Activated CD8-positive, alpha-beta memory T cell treated with anti-CD3 and anti-CD28 coated beads for 48 hours (primary cell): ENCODE measurements around the gene RNF157.
"Not testable (repeated sequence)": the region's sequence is repeated elsewhere in the genome, so short reads cannot be mapped to it uniquely, and the experiment has no call there.

ENCODE experiments used
- DNase-seq, 3 experiments: peaks; one replicate each; pipeline ENCODE4 v3.0.0-alpha.2; 2020; ENCODE audit warnings: low read depth in 2 of 3, low spot score in 2 of 3

RNF157 gene

GRCh38 chr17:76191896-76192295, 48.4 kb downstream of the RNF157 start:
- no peak for DNase-seq

- no peak for DNase-seq
These were observed 50.6 kb downstream of the RNF157 start for GRCh38 chr17:76189741-76190140.

GRCh38 chr17:76189247-76189646, 51.0 kb downstream of the RNF157 start:
- DNase-seq: no peak

GRCh38 chr17:76188213-76189016, 51.9 kb downstream of the RNF157 start:
- DNase-seq: no peak

- DNase-seq: not testable (repeated sequence)
These were observed 53.5 kb downstream of the RNF157 start for GRCh38 chr17:76186774-76187173.

- no peak for DNase-seq
These were observed 56.0 kb downstream of the RNF157 start for GRCh38 chr17:76184290-76184689.

GRCh38 chr17:76182016-76182764, 58.1 kb downstream of the RNF157 start:
- DNase-seq: peak; percentile 80 to 97 (median 93)

- DNase-seq: no peak
These were observed 60.5 kb downstream of the RNF157 start for GRCh38 chr17:76179496-76180467.

- no peak for DNase-seq
These were observed 62.2 kb downstream of the RNF157 start for GRCh38 chr17:76178124-76178523.

- no peak for DNase-seq
These were observed 63.4 kb downstream of the RNF157 start for GRCh38 chr17:76176701-76177574.

GRCh38 chr17:76174037-76174436, 66.3 kb downstream of the RNF157 start:
- no peak for DNase-seq

- no peak for DNase-seq
These were observed 66.8 kb downstream of the RNF157 start for GRCh38 chr17:76173474-76173873.

- no peak for DNase-seq
These were observed 68.6 kb downstream of the RNF157 start for GRCh38 chr17:76171706-76172105.

- DNase-seq: no peak
These were observed 70.2 kb downstream of the RNF157 start for GRCh38 chr17:76170114-76170513.

GRCh38 chr17:76166906-76167305, 73.4 kb downstream of the RNF157 start:
- DNase-seq: no peak

- no peak for DNase-seq
These were observed 74.1 kb downstream of the RNF157 start for GRCh38 chr17:76166168-76166567.

GRCh38 chr17:76164331-76164730, 76.0 kb downstream of the RNF157 start:
- DNase-seq: no peak

GRCh38 chr17:76163919-76164318, 76.4 kb downstream of the RNF157 start:
- DNase-seq: no peak

- no peak for DNase-seq
These were observed 78.5 kb downstream of the RNF157 start for GRCh38 chr17:76161619-76162266.
